ENCODE data around the gene OR13C3.
"Not testable (repeated sequence)": the region's sequence is repeated elsewhere in the genome, so short reads cannot be mapped to it uniquely, and the experiment has no call there.

DNA sequence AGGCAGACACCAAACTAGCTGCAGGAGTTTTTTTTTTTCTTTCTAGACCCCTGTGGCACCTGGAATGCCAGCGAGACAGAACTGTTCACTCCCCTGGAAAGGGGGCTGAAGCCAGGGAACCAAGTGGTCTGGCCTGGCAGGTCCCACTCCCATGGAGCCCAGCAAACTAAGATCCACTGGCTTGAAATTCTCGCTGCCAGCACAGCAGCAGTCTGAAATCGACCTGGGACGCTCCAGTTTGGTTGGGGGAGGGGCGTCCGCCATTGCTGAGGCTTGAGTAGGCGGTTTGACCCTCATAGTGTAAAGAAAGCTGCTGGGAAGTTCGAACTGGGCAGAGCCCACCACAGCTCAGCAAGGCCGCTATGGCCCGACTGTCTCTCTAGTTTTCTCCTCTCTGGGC lies 16.4 kb downstream of the OR13C3 start:
- TF ChIP-seq, protein P1, sequence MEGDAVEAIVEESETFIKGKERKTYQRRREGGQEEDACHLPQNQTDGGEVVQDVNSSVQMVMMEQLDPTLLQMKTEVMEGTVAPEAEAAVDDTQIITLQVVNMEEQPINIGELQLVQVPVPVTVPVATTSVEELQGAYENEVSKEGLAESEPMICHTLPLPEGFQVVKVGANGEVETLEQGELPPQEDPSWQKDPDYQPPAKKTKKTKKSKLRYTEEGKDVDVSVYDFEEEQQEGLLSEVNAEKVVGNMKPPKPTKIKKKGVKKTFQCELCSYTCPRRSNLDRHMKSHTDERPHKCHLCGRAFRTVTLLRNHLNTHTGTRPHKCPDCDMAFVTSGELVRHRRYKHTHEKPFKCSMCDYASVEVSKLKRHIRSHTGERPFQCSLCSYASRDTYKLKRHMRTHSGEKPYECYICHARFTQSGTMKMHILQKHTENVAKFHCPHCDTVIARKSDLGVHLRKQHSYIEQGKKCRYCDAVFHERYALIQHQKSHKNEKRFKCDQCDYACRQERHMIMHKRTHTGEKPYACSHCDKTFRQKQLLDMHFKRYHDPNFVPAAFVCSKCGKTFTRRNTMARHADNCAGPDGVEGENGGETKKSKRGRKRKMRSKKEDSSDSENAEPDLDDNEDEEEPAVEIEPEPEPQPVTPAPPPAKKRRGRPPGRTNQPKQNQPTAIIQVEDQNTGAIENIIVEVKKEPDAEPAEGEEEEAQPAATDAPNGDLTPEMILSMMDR (conservative IDR thresholded peaks at IDR 0.05; ENCODE audit: low read length) = not testable (repeated sequence)
- not testable (repeated sequence) for TF ChIP-seq EZH2phosphoT487 (IDR thresholded peaks at IDR 0.05; ENCODE audit: borderline replicate concordance, low read depth, low read length)

Measured in OCI-LY7 (cell line).